NCI-H2171 treated with DMSO at 0.1 percent for 48 hours (cell line): Measurements from ENCODE around the gene PXK.
A peak's percentile ranks its signal among the peaks of the same experiment; 100 is the strongest.

Source experiments
- DNase-seq: peaks from one replicate; lab custom pipeline; 2025; lab: John Stamatoyannopoulos, UW

The PXK gene

DNA sequence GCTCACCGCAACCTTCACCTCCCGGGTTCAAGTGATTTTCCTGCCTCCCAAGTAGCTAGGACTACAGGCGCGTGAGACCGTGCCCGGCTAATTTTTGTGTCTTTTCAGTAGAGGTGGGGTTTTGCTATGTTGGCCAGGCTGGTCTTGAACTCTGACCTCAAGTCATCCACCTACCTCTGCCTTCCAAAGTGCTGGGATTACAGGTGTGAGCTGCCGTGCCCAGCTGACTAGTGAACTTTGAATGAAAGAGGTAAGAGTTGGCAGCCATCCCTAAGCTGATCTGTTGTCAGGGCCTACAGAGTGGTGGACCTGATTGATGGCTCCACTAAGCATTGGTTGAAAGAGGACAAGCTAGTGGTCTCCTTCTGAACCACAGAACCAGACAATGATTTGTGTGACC lies 15.3 kb downstream of the PXK start:
- no peak for DNase-seq

DNA sequence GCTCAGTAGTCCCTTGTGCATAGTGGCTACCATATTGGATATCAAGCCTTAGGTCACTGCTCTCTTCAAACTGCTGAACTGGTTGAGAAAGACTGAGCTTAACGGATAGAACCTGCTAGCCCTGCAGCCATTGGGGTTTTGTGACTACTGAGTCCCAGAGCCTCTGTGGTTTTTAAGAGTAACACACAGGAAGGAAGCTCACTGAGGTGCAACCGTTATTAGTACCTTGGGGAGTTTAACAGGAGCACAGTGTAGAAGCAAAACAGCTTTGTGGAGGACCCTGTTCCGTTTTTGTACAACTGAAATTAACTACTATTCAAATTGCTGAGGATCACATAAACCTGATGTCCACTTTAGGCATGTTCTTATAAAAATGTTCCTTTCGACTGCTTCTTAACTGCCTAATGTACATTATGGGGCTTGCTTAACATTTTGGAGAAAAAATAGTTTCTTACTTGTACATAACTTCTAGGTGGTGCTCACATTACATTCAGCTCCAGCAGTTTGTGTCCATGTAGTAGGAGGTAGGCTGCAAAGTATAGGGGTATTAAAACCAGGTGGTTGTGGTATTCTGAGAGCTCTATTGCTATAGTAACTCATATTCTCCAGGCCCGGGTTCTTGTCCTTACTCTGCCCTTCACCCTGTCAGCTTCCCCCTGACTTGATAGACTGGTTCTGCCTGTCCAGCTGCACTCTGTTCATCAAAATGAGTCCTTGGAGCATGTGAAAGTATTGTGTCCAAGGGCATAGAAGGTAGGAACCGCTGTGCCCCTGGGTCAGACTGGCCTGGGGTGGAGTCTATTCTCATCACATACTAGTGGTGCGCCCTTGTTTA lies 17.3 kb downstream of the PXK start:
- no peak for DNase-seq

DNA sequence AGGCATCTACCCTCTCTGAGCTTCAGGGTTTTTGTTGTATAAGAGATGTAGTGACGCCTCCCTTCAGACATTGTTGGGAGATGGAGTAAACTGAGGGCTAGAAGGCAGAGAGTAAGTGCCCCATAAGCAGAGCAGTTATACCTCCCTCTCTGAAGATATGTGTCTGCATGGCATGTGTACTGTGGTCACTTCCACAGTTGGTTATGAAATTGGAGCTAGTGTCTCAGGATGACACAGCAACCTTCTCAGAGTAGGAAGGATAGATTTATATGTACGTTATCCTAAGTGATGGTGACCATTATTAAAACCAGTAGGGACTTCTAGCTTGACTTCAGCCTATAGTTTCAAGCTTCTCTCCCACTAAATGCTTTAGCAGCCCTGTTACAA lies 17.9 kb downstream of the PXK start:
- DNase-seq, result no peak

DNA sequence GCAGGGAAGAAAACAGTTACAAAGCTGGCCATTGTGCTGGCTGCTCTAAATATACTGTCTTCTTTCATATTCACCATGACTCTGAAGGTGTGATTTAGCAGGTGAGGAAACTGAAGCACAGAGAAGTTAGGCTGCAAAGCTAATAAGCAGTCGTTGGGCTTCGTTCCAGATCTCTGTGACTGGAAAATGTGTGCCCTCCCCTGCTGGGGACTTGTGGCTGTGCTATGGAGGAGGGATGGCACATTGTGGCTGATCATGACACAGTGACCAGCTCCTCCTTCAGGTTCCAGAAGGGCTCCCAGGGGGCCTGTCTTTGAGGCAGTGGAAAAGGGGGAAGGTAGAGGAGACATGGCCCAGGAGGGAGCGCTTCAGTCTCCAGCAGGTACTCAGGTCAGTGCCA lies 19.2 kb downstream of the PXK start:
- peak; percentile 10 for DNase-seq

DNA sequence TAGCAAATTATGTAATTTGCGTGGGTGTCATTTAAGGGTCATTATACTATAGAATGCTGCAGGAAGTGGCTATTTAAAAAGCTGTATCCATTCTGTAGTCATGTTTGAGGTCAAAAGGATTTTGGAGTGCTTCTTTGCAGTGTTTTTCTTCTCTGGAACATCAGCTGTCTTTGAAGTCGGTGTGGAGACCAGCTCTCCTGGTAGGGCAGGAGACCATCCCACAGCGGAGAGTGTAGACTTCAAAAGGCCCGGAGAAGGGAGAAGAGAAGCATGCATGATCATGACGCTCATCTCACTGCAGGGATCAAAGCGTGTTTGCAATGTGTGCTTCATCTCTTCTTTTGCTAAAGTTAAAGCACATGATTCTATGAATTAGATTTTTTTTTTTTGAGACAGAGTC lies 19.9 kb downstream of the PXK start:
- no peak for DNase-seq

DNA sequence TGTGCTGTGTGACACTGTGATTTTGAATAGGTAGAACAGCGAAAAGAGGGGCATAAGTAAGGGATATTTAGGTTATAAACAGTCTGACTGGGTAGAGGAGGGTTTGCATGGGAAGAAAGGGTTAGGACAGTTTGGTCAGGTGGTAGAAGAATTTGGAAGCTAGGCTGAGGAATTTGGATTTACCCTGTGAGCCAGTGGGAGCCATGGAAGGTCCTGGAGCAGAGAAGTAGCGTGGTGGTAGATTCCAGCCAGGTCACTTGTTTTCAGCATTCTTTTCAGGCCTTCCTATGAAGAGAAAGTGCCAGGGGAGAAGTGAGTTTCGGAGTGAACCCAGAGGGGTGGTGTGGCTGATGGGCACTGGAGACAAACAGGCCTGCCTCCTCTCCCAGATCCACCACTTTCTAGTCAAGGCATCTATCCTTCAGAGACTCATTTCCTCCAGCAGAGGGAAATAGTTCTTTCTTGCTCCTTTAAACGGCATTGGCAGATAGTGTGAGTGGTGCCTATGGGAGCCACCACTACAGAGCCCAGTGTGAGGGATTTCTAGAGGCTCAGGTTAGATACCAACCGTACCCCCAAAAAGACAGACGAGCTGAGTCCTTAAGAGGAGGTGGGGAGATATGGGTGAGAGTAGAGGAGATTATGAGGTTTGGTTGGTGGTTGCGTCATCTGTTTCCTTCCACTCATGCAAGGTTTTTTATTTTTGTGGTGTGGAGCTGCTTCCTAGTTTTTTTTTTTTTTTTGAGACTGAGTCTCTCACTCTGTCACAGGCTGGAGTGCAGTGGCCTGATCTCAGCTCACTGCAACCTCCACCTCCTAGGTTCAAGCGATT lies 21.2 kb downstream of the PXK start:
- no peak for DNase-seq

DNA sequence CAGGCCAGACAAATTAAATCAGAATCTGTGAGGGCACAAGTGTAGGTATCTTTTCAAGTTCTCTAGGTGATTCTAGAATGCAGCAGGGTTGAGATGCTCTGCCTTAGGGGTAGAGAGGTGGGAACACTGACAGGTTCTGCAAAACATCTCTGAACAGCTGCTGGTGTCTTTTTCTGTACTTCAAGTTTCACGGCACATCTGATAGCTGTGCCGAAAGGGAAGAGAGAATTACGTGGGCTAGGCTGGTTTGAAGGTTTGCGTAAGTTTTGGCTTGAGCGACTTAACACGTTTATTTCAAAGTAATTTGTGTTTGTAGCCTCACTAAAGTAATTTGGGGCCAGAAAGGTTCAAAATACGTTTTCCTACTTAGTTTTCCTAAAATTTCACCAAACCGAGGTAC lies 22.5 kb downstream of the PXK start:
- peak; percentile 18 for DNase-seq

DNA sequence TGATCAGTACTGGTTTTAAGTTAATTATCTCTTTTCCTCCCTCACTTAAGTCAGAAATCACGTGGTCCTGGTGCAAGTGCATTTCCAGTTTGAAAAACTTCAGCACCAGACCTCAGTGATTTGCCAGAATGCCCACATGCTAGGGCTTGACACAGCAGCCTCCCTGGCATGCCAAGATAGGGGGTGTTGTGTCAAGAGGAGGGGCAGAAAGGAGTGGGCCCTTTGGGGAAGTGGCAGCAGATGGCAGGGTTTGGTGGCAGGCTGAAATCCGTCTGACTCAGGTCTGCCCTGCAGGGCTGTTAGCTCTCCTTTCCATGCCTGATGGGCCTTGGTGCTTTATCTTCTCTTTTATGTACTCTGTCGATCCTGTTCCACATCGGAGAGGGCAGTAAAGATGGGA lies 23.4 kb downstream of the PXK start:
- DNase-seq, result peak; percentile 85

DNA sequence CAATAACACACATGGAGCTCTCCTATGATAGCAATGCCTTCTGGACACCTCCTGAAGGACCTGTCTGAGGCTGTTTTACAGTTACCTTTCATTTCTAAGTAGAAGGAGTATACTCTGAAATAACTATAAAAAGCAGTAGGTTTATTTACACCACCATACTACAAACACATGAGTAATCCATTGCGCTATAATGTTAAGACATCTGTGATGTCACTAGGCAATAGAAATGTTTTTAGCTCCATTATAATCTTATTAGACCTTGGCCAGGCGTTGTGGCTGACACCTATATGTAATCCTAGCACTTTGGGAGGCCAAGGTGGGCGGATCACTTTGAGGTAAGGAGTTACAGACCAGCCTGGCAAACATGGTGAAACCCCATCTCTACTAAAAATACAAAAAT lies 24.7 kb downstream of the PXK start:
- no peak for DNase-seq

DNA sequence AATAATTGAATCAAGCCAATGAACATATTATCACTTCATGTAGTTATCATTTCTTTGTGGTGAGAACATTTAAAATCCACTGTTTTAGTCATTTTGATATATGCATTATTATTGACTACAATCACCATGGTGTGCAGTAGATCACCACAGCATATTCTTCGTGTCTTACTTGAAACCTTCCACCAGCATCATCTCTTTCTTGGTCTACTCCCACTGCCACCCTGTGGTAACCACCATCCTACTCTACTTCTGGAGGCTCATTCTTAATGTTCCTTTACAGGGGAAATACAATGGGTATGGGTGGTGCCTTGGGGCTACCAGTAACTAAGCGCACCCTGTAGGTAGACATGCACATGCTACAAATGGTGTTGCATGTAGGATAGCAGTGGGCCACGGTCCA lies 25.4 kb downstream of the PXK start:
- DNase-seq, result no peak

DNA sequence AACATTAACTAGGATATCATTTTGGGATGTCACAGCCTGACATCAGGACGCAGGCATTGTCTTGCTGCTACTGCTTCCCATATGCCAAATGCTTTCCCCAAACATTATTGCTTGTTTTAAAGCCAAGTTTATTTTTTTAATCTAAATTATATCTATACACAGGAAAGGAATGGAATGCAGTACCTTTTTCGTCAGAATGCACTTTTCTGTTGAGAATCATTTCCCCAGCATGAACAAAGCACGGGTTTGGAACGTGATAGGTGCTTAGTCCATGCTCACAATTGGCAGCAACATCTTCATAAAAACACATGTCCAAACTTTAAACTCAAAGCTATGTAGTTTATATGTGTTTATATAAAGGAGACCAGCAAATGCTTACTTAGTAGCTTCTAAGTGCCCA lies 26.1 kb downstream of the PXK start:
- DNase-seq, result no peak

DNA sequence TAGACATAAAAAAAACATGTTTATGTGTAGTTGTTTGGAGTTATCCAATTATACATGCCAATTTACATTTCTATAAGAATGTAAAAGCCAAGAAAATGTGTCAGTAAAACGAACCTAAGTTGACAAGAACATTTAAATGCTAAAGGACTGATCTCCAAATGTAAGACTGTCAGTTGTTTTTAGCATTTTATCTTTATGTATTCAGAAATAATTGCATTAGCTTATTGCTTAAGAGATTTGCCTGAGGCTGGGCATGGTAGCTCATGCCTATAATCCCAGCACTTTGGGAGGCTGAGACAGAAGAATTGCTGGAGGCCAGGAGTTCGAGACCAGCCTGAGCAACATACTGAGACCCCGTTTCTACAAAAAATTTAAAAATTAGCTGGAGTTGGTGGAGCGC lies 26.9 kb downstream of the PXK start:
- DNase-seq, result no peak

DNA sequence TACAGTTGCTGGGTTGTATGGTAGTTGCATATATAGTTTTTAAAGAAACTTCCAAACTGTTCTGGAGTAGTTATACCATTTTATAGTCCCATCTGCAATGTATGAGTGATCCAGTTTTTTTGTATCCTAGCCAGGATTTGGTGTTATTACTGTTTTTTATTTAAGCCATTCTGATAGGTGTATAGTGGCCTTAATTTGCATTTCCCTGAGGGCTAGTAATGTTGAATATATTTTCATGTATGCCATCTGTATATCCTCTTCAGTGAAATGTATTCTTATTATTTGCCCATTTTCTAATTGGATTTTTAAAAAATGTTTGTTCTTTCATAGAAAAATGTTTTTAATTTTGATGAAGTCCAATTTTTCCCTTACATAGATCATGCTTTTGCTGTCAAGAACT lies 29.2 kb downstream of the PXK start:
- peak; percentile 54 for DNase-seq

DNA sequence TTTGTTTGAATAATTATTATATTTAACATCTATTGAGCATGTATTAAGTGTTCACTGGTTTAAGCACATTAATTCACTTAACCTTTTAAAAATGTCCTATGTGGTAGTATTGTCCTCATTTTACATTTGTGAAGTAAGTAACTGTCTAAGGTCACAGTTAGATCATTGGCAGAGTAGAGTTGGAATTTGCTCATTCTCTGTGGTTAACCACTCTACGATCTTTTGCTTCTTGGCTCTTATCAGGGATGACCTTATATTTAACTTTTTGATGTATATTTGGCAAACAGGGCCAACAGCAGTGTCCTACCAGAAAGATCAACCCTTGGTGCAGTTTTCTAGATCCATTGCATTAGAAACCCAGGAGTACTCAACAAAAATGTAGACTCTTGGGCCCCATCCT lies 34.0 kb downstream of the PXK start:
- no peak for DNase-seq

DNA sequence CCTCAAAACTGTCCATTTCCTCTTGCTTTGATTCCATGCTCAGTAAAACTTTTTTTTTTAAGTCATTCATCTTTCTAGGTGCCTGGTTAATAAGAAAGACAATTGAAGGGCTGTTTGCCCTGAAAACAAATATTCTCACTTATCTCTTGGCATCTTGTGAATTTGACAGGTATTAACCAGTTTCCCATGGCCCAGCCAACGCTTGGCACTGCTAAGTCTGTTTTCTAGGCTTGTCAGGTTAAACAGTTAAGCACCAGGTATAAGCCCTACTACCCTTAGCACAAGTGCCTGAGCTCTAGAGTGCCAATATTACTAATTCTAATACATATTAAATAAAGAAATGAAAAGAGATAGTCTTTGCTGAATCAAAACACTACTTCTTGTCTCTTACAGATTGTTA lies 36.3 kb downstream of the PXK start:
- no peak for DNase-seq

DNA sequence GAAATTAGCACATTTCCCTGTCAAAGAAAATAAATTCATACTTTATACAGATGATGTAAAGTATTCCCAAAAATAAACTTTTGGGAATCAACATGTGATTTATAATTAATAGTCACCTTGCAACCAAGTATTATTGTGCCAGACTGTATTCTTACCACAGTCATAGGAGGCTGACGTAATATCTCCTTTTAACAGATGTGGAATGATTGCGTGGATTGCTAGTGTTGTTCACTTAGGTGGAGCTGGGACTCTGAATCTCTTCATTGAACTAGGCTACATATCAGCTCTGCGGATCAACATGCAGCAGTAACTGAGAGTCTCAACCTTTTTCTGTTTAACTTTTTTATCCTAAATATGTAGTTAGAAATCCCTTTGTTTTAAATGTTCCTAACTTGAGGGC lies 37.2 kb downstream of the PXK start:
- no peak for DNase-seq

DNA sequence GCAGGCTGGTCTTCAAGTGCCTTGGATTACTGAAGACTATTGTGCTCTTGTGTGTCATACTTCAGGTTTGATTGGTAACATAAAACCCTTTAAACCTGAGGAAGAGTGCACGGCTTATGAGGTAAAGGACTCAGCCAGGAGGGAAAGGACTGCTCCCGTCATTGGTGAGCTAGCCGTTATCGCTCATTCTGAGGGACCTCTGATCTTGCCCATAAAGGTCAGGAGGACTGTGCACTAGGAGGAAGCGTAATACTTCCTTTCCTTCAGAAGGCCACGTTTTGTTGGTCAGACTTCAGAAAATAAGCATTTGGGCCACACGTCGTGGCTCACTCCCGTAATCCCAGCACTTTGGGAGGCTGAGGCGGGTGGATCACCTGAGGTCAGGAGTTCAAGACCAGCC lies 37.7 kb downstream of the PXK start:
- DNase-seq, result no peak

DNA sequence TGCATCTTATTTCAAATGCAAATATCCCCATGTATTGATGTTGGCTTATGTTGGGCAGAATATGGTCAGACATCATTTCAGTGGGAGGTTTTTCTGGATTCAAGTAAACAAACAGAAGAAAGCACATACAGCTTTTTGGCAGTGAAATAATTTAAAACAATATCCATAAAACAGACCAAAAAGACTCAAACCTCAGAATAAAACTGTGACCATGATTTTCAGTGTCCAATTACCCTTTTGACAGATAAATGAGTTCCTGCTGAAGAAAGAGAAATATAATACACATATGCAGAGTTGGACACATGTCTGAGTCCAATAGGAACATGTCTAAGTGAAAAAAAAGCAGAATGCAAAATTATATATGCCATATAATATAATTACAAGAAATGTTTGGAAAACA lies 39.1 kb downstream of the PXK start:
- DNase-seq, result no peak

DNA sequence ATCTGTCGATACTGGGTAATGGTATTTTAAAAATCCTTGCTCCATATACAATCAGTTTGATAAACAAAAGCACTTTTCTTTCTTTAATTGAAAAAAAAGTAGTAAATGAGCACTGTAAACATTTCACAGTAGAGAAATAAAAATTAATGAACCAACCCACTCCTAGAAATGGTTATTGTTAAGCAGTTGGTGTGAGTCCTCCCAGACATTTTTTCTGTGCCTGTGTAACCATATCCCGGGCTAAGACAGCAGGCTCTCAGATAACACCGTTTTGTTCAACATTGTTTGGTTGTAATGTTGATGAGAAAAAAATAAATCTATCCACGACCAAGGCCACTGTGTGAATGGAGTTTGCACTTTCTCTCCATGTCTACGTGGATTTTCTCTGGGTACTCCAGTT lies 42.6 kb downstream of the PXK start:
- DNase-seq, result peak; percentile 59

DNA sequence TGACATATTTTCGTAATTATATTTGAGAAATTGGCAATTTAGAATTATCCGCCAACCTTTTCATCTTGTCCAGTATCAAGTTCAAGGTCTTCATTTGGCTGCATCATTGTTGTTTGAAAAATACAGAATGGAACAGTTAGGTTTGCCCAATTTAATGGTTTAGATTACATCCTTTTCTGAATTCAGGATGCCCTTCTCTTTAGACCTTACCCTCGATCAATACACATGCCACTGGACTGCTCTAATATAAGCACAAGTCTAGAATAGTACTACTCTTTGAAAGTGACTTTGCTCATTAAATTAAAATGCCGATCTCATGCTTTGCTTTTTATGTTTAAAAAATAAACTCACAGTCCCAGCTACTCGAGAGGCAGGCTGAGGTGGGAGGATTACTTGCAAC lies 44.5 kb downstream of the PXK start:
- DNase-seq, result no peak

DNA sequence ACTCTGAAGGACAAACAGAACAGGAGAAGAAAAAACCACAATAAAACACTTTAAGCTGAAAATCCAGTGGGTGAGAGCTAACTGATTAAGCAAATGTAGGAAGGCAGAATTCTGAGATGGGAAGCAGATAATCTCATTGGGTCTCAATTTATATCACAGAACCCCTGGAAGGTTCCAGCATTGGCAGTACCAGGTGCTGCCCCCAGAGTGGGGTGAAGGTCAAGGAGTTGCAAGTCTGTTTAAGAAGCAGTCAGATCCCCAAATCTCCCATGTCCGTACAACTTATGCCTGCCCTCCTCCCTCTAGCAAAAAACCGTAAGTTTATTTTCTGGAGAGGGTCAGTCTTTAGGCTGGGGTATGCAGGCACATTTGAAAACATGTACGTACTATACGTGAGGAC lies 45.1 kb downstream of the PXK start:
- no peak for DNase-seq

DNA sequence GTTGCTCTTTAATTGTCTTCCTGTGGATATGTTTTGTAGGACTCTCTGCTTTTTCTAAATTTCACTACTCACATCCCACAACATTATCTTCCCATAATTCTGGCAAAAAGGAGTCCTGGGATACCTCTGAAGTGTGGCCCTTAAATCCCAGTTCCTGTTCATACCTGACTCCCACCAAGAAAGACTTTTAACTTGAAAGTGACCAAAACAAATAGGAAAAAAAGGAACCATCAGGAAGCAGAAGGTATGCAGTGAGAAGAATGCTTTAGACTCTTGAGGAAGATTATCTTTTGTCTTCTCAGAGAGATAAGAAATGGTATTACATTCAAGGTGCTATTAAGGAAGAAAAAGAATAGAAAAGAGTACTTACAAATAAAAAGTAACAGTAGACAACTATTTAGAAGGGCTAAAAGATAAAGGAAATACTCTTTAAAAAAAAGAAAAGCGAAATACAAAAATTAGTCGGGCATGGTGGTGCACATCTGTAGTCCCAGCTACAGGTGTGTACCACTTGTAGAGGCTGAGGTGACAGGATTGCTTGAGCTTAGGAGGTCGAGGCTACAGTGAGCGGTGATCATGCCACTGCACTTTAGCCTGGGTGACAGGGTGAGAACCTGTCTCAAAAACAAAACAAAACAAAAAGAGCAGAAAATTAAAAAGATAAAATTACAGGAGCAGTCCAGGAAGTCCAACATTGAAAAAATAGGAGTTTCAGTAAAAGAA lies 46.8 kb downstream of the PXK start:
- DNase-seq, result no peak

DNA sequence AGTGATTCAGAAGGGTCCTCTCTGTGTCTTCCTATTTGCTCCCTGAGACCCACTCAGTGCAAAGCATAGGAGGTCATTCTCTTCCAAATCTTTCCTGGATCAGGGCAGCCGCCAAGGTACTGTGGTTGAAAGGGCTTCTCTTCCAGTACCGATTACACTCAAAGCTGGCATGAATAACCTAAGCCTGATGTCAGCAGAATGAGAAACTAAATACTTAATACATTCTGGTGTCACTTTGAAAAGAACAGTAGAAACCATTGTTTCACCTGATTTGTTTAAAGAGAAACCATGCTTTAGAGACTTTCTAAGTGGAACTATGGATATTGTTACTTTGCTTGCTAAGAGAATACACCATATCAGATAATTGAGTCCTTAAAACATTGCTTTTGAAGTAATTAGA lies 50.8 kb downstream of the PXK start:
- DNase-seq, result no peak
